ENCODE data around the gene JPH4. TPM values are rescaled to one million over a fixed set of nuclear protein-coding genes. Genes with fewer than 3 reads are reported as not detected.
"Not testable (repeated sequence)": the region's sequence is repeated elsewhere in the genome, so short reads cannot be mapped to it uniquely, and the experiment has no call there.

JPH4 gene
- total RNA-seq (2014; rRNA removed; shearing (Covaris generic)) = 0.10 TPM in 1 of 2 replicates, not detected in the other

GRCh38 chr14:23578560-23579310 is at the start of gene JPH4:
Gene JPH4 (minus strand): TSS chr14:23578790. CDS start chr14:23577453, 1,337 bp downstream.
- DNase-seq (ENCODE audit: low read depth) = peak; percentile 38

GRCh38 chr14:23627961-23628360 is 49.4 kb upstream of the JPH4 start:
- no peak for DNase-seq (ENCODE audit: low read depth)

- no peak for DNase-seq (ENCODE audit: low read depth)
Measured at GRCh38 chr14:23626946-23627345, 48.4 kb upstream of the JPH4 start.

- no peak for DNase-seq (ENCODE audit: low read depth)
Measured at GRCh38 chr14:23624830-23625404, 46.3 kb upstream of the JPH4 start.

GRCh38 chr14:23623962-23624361 is 45.4 kb upstream of the JPH4 start:
- DNase-seq (ENCODE audit: low read depth) = no peak

GRCh38 chr14:23622990-23623389 is 44.4 kb upstream of the JPH4 start:
- DNase-seq (ENCODE audit: low read depth) = no peak

- no peak for DNase-seq (ENCODE audit: low read depth)
Measured at GRCh38 chr14:23621932-23622730, 43.5 kb upstream of the JPH4 start.

- DNase-seq (ENCODE audit: low read depth) = no peak
Measured at GRCh38 chr14:23621204-23621931, 42.8 kb upstream of the JPH4 start.

- no peak for DNase-seq (ENCODE audit: low read depth)
Measured at GRCh38 chr14:23620177-23620702, 41.6 kb upstream of the JPH4 start.

- no peak for DNase-seq (ENCODE audit: low read depth)
Measured at GRCh38 chr14:23618415-23618988, 39.9 kb upstream of the JPH4 start.

- DNase-seq (ENCODE audit: low read depth) = no peak
Measured at GRCh38 chr14:23617539-23617938, 38.9 kb upstream of the JPH4 start.

GRCh38 chr14:23615856-23616255 is 37.3 kb upstream of the JPH4 start:
- DNase-seq (ENCODE audit: low read depth) = no peak

- no peak for DNase-seq (ENCODE audit: low read depth)
Measured at GRCh38 chr14:23614395-23614828, 35.8 kb upstream of the JPH4 start.

GRCh38 chr14:23613242-23614070 is 34.9 kb upstream of the JPH4 start:
- no peak for DNase-seq (ENCODE audit: low read depth)

GRCh38 chr14:23612802-23613201 is 34.2 kb upstream of the JPH4 start:
- DNase-seq (ENCODE audit: low read depth) = no peak

- no peak for DNase-seq (ENCODE audit: low read depth)
Measured at GRCh38 chr14:23612354-23612732, 33.8 kb upstream of the JPH4 start.

- no peak for DNase-seq (ENCODE audit: low read depth)
Measured at GRCh38 chr14:23610815-23611289, 32.3 kb upstream of the JPH4 start.

- no peak for DNase-seq (ENCODE audit: low read depth)
Measured at GRCh38 chr14:23610090-23610814, 31.7 kb upstream of the JPH4 start.

- DNase-seq (ENCODE audit: low read depth) = not testable (repeated sequence)
Measured at GRCh38 chr14:23609411-23610089, 31.0 kb upstream of the JPH4 start.
